Choroid plexus epithelial cell (primary cell): Measurements from ENCODE around the gene PARD6B.
"Not testable (repeated sequence)": the region's sequence is repeated elsewhere in the genome, so short reads cannot be mapped to it uniquely, and the experiment has no call there.

Experiments
- DNase-seq: peaks from one replicate; pipeline ENCODE4 v3.0.0-alpha.2; 2010; ENCODE audit warnings: low read depth
- H3K4me3 ChIP-seq: 2 replicates; pipeline ENCODE4 v1.5.1; 2011; ENCODE audit warnings: low read depth, mild to moderate bottlenecking, control low read depth, low read length, moderate library complexity
- CTCF ChIP-seq: conservative IDR thresholded peaks from 2 replicates; pipeline ENCODE4 v1.5.1; 2011; ENCODE audit warnings: low read depth, mild to moderate bottlenecking, control low read depth, inconsistent platforms, low read length, moderate library complexity

Gene PARD6B

GRCh38 chr20:50694379-50695134, 36.8 kb upstream of the PARD6B start:
- TF ChIP-seq CTCF, result no peak
- no peak overlapping the region for H3K4me3 ChIP-seq
- no peak for DNase-seq

- no peak for TF ChIP-seq CTCF
- no peak overlapping the region for H3K4me3 ChIP-seq
- DNase-seq, result no peak
Measured at GRCh38 chr20:50695135-50695872, 36.1 kb upstream of the PARD6B start.

GRCh38 chr20:50698255-50698654, 33.1 kb upstream of the PARD6B start:
- not testable (repeated sequence) for H3K4me3 ChIP-seq, DNase-seq

GRCh38 chr20:50699688-50700087, 31.7 kb upstream of the PARD6B start:
- H3K4me3 ChIP-seq, result no peak overlapping the region
- TF ChIP-seq CTCF, result no peak
- DNase-seq, result no peak

GRCh38 chr20:50701041-50701963, 30.1 kb upstream of the PARD6B start:
- no peak overlapping the region for H3K4me3 ChIP-seq
- DNase-seq, result no peak
- no peak for TF ChIP-seq CTCF

GRCh38 chr20:50703651-50704438, 27.5 kb upstream of the PARD6B start:
- H3K4me3 ChIP-seq, DNase-seq: not testable (repeated sequence)

- DNase-seq, result no peak
- H3K4me3 ChIP-seq, result no peak overlapping the region
- no peak for TF ChIP-seq CTCF
Measured at GRCh38 chr20:50704514-50704913, 26.9 kb upstream of the PARD6B start.
